WTC11 (cell line): ENCODE results near the gene FOXF2. TPM values are rescaled to one million over a fixed set of nuclear protein-coding genes. Genes with fewer than 3 reads are reported as not detected.

Experiments
- ATAC-seq: fragments of 200-7000 bp; cut with Tn5 transposase; 2 replicates; pipeline ENCODE4 v1.10.0; 2021; ENCODE audit warnings: mild to moderate bottlenecking, moderate library complexity
- CTCF ChIA-PET: fragments of 300-600 bp; sonication (Branson Sonifier 250); formaldehyde crosslinking; loops from one replicate; lab custom pipeline; 2021; ENCODE audit warnings: antibody characterized with exemption; lab: Charles Lee
- POLR2A ChIA-PET: fragments of 350-600 bp; sonication (Branson Sonifier 250); formaldehyde crosslinking; loops from one replicate; lab custom pipeline; 2021; ENCODE audit warnings: antibody characterized with exemption; lab: Charles Lee
- DNase-seq: peaks from one replicate; pipeline ENCODE4 v3.0.0; 2021; ENCODE audit warnings: low spot score
- H3K27ac Mint-ChIP-seq: 2 replicates; pipeline ENCODE4 v1.8.0; 2021; ENCODE audit warnings: mixed read lengths
- H3K27me3 Mint-ChIP-seq: 2 replicates; pipeline ENCODE4 v1.8.0; 2021; ENCODE audit warnings: low read depth, mild to moderate bottlenecking, moderate library complexity, mixed read lengths
- H3K36me3 Mint-ChIP-seq: 2 replicates; pipeline ENCODE4 v1.8.0; 2021; ENCODE audit warnings: mixed read lengths
- H3K4me1 Mint-ChIP-seq: 2 replicates; pipeline ENCODE4 v1.8.0; 2022; ENCODE audit warnings: mixed read lengths
- H3K4me3 Mint-ChIP-seq: 2 replicates; pipeline ENCODE4 v1.8.0; 2021; ENCODE audit warnings: mild to moderate bottlenecking, moderate library complexity, mixed read lengths
- H3K9me3 Mint-ChIP-seq: 2 replicates; pipeline ENCODE4 v1.8.0; 2021; ENCODE audit warnings: mixed read lengths
- ARID4B ChIP-seq: sonication (generic); formaldehyde crosslinking; IDR thresholded peaks from 2 replicates; pipeline ENCODE4 v1.8.0; 2023; ENCODE audit warnings: missing genetic modification reagents, mild to moderate bottlenecking, borderline replicate concordance
- ATF1 ChIP-seq: sonication (generic); formaldehyde crosslinking; IDR thresholded peaks from 2 replicates; pipeline ENCODE4 v1.8.1; 2023; ENCODE audit warnings: mild to moderate bottlenecking, moderate library complexity, missing genetic modification reagents
- E2F4 ChIP-seq: sonication (generic); formaldehyde crosslinking; IDR thresholded peaks from 2 replicates; pipeline ENCODE4 v1.8.1; 2022; ENCODE audit warnings: low read depth, mild to moderate bottlenecking, moderate library complexity, missing genetic modification reagents, borderline replicate concordance
- ESRRA ChIP-seq: sonication (generic); formaldehyde crosslinking; IDR thresholded peaks from 2 replicates; pipeline ENCODE4 v1.8.1; 2022; ENCODE audit warnings: mild to moderate bottlenecking, missing genetic modification reagents, borderline replicate concordance
- GTF2I ChIP-seq: fragments of 250-450 bp; sonication (Bioruptor Pico); conservative IDR thresholded peaks from 2 replicates; pipeline ENCODE4 v1.4.0; 2021; ENCODE audit warnings: mild to moderate bottlenecking
- IRF1 ChIP-seq: sonication (generic); formaldehyde crosslinking; IDR thresholded peaks from 2 replicates; pipeline ENCODE4 v1.8.0; 2023; ENCODE audit warnings: missing genetic modification reagents
- JUN ChIP-seq: sonication (generic); formaldehyde crosslinking; IDR thresholded peaks from 2 replicates; pipeline ENCODE4 v1.8.0; 2023; ENCODE audit warnings: mild to moderate bottlenecking, missing genetic modification reagents
- KAT7 ChIP-seq: sonication (generic); formaldehyde crosslinking; IDR thresholded peaks from 2 replicates; pipeline ENCODE4 v1.8.1; 2023; ENCODE audit warnings: missing genetic modification reagents, mild to moderate bottlenecking, borderline replicate concordance
- NR1H2 ChIP-seq: sonication (generic); formaldehyde crosslinking; IDR thresholded peaks from 2 replicates; pipeline ENCODE4 v1.9.0; 2021; ENCODE audit warnings: mild to moderate bottlenecking, moderate library complexity, missing genetic modification reagents
- RORB ChIP-seq: fragments of 250-450 bp; sonication (Bioruptor Pico); IDR thresholded peaks from 2 replicates; pipeline ENCODE4 v1.9.0; 2021; ENCODE audit warnings: mild to moderate bottlenecking
- SMAD4 ChIP-seq: sonication (generic); formaldehyde crosslinking; IDR thresholded peaks from 2 replicates; pipeline ENCODE4 v1.8.0; 2022; ENCODE audit warnings: mild to moderate bottlenecking, missing genetic modification reagents
- SOX15 ChIP-seq: fragments of 250-450 bp; sonication (Bioruptor Pico); IDR thresholded peaks from 2 replicates; pipeline ENCODE4 v1.9.0; 2021; ENCODE audit warnings: mild to moderate bottlenecking
- SP1 ChIP-seq: sonication (generic); formaldehyde crosslinking; conservative IDR thresholded peaks from 2 replicates; pipeline ENCODE4 v1.8.1; 2022; ENCODE audit warnings: missing genetic modification reagents
- TEAD4 ChIP-seq: sonication (generic); formaldehyde crosslinking; IDR thresholded peaks from 2 replicates; pipeline ENCODE4 v1.8.0; 2022; ENCODE audit warnings: mild to moderate bottlenecking, missing genetic modification reagents
- ZNF121 ChIP-seq: sonication (generic); formaldehyde crosslinking; IDR thresholded peaks from 2 replicates; pipeline ENCODE4 v1.8.0; 2023; ENCODE audit warnings: missing genetic modification reagents
- ZNF232 ChIP-seq: sonication (generic); formaldehyde crosslinking; IDR thresholded peaks from 2 replicates; pipeline ENCODE4 v1.8.0; 2022; ENCODE audit warnings: mild to moderate bottlenecking, missing genetic modification reagents
- ZNF317 ChIP-seq: sonication (generic); formaldehyde crosslinking; IDR thresholded peaks from 2 replicates; pipeline ENCODE4 v1.8.1; 2023; ENCODE audit warnings: low read depth, mild to moderate bottlenecking, moderate library complexity, missing genetic modification reagents, borderline replicate concordance
- total RNA-seq: library from RNA; stranded (reverse); gene quantifications from 3 replicates; pipeline ENCODE4 v1.2.3, GENCODE V29; 2021
- TF ChIP-seq, protein P1 (sequence below): sonication (generic); formaldehyde crosslinking; IDR thresholded peaks from 2 replicates; pipeline ENCODE4 v1.8.1; 2022; ENCODE audit warnings: mild to moderate bottlenecking, missing genetic modification reagents, moderate library complexity, borderline replicate concordance
- TF ChIP-seq, protein P2 (sequence below): sonication (generic); formaldehyde crosslinking; IDR thresholded peaks from 2 replicates; pipeline ENCODE4 v1.8.1; 2023; ENCODE audit warnings: mild to moderate bottlenecking, missing genetic modification reagents

Gene FOXF2
- total RNA-seq, 1 experiment from 2014 or later = 0.11 TPM

DNA sequence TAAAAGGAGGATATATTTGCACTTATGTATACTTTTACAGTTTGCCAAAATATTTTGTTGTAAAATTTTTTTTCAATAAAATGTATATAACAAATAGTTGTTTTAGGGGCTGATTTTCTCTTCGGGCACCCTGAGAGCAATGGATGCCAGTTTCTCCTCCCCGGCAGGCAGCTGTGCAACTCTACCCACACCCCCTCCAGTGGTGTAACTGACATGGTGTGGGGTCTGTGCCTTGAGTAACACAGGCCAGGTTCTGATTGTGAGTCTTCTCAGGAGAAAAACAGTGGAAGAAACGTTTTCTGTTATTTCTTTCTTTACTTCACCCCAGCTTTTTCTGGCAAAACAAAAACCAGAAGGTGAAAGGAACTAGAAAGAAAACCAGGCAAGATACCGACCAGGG is 6.1 kb downstream of the FOXF2 start (continued):
- no peak for TF ChIP-seq ARID4B
- no peak for TF ChIP-seq SOX15 (CRISPR knock-in tag)
- TF ChIP-seq ZNF232 = no peak
- no peak for TF ChIP-seq ZNF121
- TF ChIP-seq NR1H2 (CRISPR knock-in tag) = no peak
- no peak for TF ChIP-seq ATF1 (CRISPR knock-in tag)
- no peak for TF ChIP-seq ESRRA
- TF ChIP-seq GTF2I (CRISPR knock-in tag) = no peak
- TF ChIP-seq IRF1 (CRISPR knock-in tag) = no peak
- TF ChIP-seq JUN (CRISPR knock-in tag) = no peak

- Mint-ChIP-seq H3K36me3 (no peaks in the 10 kb centered on the region), H3K4me3 (no peak overlapping the region), H3K27ac (no peak overlapping the region), H3K27me3 (peaks cover 93% of the 10 kb centered on the region), H3K4me1 (peaks cover 36% of the 10 kb centered on the region), H3K9me3 (no peaks in the 10 kb centered on the region)
- TF ChIP-seq KAT7 (CRISPR knock-in tag) (no peak), E2F4 (CRISPR knock-in tag) (no peak), RORB (CRISPR knock-in tag) (no peak), ZNF317 (CRISPR knock-in tag) (no peak), SMAD4 (CRISPR knock-in tag) (no peak), TEAD4 (CRISPR knock-in tag) (no peak), SP1 (no peak)
- TF ChIP-seq, protein P1, sequence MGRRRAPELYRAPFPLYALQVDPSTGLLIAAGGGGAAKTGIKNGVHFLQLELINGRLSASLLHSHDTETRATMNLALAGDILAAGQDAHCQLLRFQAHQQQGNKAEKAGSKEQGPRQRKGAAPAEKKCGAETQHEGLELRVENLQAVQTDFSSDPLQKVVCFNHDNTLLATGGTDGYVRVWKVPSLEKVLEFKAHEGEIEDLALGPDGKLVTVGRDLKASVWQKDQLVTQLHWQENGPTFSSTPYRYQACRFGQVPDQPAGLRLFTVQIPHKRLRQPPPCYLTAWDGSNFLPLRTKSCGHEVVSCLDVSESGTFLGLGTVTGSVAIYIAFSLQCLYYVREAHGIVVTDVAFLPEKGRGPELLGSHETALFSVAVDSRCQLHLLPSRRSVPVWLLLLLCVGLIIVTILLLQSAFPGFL (CRISPR knock-in tag) = no peak
- TF ChIP-seq, protein P2, sequence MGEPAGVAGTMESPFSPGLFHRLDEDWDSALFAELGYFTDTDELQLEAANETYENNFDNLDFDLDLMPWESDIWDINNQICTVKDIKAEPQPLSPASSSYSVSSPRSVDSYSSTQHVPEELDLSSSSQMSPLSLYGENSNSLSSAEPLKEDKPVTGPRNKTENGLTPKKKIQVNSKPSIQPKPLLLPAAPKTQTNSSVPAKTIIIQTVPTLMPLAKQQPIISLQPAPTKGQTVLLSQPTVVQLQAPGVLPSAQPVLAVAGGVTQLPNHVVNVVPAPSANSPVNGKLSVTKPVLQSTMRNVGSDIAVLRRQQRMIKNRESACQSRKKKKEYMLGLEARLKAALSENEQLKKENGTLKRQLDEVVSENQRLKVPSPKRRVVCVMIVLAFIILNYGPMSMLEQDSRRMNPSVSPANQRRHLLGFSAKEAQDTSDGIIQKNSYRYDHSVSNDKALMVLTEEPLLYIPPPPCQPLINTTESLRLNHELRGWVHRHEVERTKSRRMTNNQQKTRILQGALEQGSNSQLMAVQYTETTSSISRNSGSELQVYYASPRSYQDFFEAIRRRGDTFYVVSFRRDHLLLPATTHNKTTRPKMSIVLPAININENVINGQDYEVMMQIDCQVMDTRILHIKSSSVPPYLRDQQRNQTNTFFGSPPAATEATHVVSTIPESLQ (CRISPR knock-in tag) = no peak
- POLR2A ChIA-PET = no interaction called here
- DNase-seq (no peak), ATAC-seq (no peak)
- CTCF ChIA-PET = interaction anchor here (0.9 to 2.6 kb wide), 22 partner anchors 8 to 803 kb away, joined by 3 to 23 read pairs (median 6); no protein-coding TSS in a partner anchor
These were observed 6.8 kb downstream of the FOXF2 start for GRCh38 chr6:1395941-1396908.
